ENCODE results near the gene CWF19L1.

CWF19L1 gene

GRCh38 chr10:100248820-100249219 is 18.6 kb downstream of the CWF19L1 start:
- no peak for DNase-seq (ENCODE audit: low read depth)

- no peak for DNase-seq (ENCODE audit: low read depth)
These were observed 21.8 kb downstream of the CWF19L1 start for GRCh38 chr10:100245484-100246220.

- DNase-seq (ENCODE audit: low read depth), result no peak
These were observed 27.6 kb downstream of the CWF19L1 start for GRCh38 chr10:100239851-100240250.

- no peak for DNase-seq (ENCODE audit: low read depth)
These were observed 29.0 kb downstream of the CWF19L1 start for GRCh38 chr10:100238429-100238828.

- DNase-seq (ENCODE audit: low read depth), result no peak
These were observed 35.3 kb downstream of the CWF19L1 start for GRCh38 chr10:100232101-100232500.

GRCh38 chr10:100229819-100230422 is 37.5 kb downstream of the CWF19L1 start:
- DNase-seq (ENCODE audit: low read depth), result no peak

- no peak for DNase-seq (ENCODE audit: low read depth)
These were observed 43.6 kb downstream of the CWF19L1 start for GRCh38 chr10:100223879-100224278.

GRCh38 chr10:100222529-100222928 is 44.9 kb downstream of the CWF19L1 start:
- DNase-seq (ENCODE audit: low read depth), result no peak

GRCh38 chr10:100216006-100216405 is 51.4 kb downstream of the CWF19L1 start:
- DNase-seq (ENCODE audit: low read depth), result no peak

GRCh38 chr10:100209303-100209702 is 58.1 kb downstream of the CWF19L1 start:
- no peak for DNase-seq (ENCODE audit: low read depth)

GRCh38 chr10:100208276-100208675 is 59.2 kb downstream of the CWF19L1 start:
- no peak for DNase-seq (ENCODE audit: low read depth)

- no peak for DNase-seq (ENCODE audit: low read depth)
These were observed 63.1 kb downstream of the CWF19L1 start for GRCh38 chr10:100204370-100204769.

- no peak for DNase-seq (ENCODE audit: low read depth)
These were observed 65.9 kb downstream of the CWF19L1 start for GRCh38 chr10:100201549-100201948.

GRCh38 chr10:100194711-100195110 is 72.7 kb downstream of the CWF19L1 start:
- DNase-seq (ENCODE audit: low read depth), result no peak

- DNase-seq (ENCODE audit: low read depth), result no peak
These were observed 75.1 kb downstream of the CWF19L1 start for GRCh38 chr10:100192350-100192749.

GRCh38 chr10:100186253-100187212 is 80.9 kb downstream of the CWF19L1 start:
- no peak for DNase-seq (ENCODE audit: low read depth)

- DNase-seq (ENCODE audit: low read depth), result peak; percentile 80
These were observed 81.8 kb downstream of the CWF19L1 start, which contains the start of gene ERLIN1 for GRCh38 chr10:100185364-100186252. Gene ERLIN1 (minus strand): TSS chr10:100186029. CDS start chr10:100185626, 403 bp downstream.

GRCh38 chr10:100184840-100185239 is 82.6 kb downstream of the CWF19L1 start:
- no peak for DNase-seq (ENCODE audit: low read depth)

GRCh38 chr10:100184426-100184825 is 83.0 kb downstream of the CWF19L1 start:
- no peak for DNase-seq (ENCODE audit: low read depth)

- no peak for DNase-seq (ENCODE audit: low read depth)
These were observed 84.0 kb downstream of the CWF19L1 start for GRCh38 chr10:100183481-100183880.

GRCh38 chr10:100182908-100183307 is 84.5 kb downstream of the CWF19L1 start:
- DNase-seq (ENCODE audit: low read depth), result no peak

All from stimulated activated CD8-positive, alpha-beta memory T cell treated with anti-CD3 and anti-CD28 coated beads, Interleukin-7, amount 100 ng/mL, for 24 hours (primary cell).